ENCODE measurements around the gene ZFP92.
"Not testable (repeated sequence)": the region's sequence is repeated elsewhere in the genome, so short reads cannot be mapped to it uniquely, and the experiment has no call there.

Gene ZFP92

DNA sequence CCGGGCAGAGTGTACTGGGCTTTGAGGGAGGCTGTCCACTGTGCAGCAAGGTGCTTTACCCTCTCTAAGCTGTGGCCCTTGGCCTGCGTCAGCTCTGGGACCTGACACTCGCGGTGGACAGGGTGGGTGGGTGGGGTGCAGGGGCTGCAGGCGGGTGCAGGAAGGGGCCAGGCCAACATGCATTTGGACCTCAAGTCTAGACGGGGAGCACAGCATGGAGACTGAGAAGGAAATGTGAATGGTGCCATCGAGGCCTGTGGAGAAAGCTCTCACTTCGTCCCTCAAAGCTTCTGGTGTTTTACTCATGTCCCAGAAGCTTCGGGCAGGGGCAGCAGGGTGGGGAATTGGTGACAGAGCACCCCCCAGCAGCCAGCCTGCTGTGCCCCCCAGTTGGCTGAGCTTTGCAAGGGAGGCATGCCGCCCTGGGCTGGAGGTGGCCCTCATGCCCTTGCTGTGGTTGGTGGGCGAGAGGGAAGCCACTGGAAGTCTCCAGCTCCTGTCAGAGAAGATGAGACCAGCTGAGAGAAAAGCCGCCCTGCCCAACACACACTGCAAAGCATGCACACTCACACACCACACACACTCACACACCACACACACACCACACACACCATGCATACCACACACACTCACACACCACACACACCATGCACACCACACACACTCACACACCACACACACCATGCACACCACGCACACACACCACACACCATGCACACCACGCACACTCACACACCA lies 22.4 kb upstream of the ZFP92 start:
- no peaks in the 10 kb centered on the region for H3K9me2 ChIP-seq (replicated peaks; ENCODE audit: low read depth, low read length)
- no peaks in the 10 kb centered on the region for H3K79me2 ChIP-seq (ENCODE audit: insufficient read depth, low read length)
- H3K9ac ChIP-seq (ENCODE audit: low read depth, low read length, poor library complexity, severe bottlenecking), result no peak overlapping the region
- no peaks in the 10 kb centered on the region for H3K9me3 ChIP-seq (ENCODE audit: insufficient read depth, low read depth, low read length)
- H2AFZ ChIP-seq (ENCODE audit: low read length), result no peak overlapping the region
- H3K4me2 ChIP-seq (ENCODE audit: low read depth, low read length, poor library complexity, severe bottlenecking), result no peak overlapping the region
- no peaks in the 10 kb centered on the region for H3F3A ChIP-seq (ENCODE audit: low read depth)
- no peaks in the 10 kb centered on the region for H3K27me3 ChIP-seq (ENCODE audit: insufficient read depth, low read length, poor library complexity, severe bottlenecking)
- no peaks in the 10 kb centered on the region for H3K36me3 ChIP-seq (ENCODE audit: insufficient read depth, low read length)
- no peaks in the 10 kb centered on the region for H4K20me1 ChIP-seq (ENCODE audit: insufficient read depth, low read length, poor library complexity, severe bottlenecking)
- H3K4me3 ChIP-seq (ENCODE audit: low read length, poor library complexity, severe bottlenecking), result no peak overlapping the region
- no peak for TF ChIP-seq EZH2phosphoT487 (IDR thresholded peaks at IDR 0.05; ENCODE audit: borderline replicate concordance)
- TF ChIP-seq, protein P1, sequence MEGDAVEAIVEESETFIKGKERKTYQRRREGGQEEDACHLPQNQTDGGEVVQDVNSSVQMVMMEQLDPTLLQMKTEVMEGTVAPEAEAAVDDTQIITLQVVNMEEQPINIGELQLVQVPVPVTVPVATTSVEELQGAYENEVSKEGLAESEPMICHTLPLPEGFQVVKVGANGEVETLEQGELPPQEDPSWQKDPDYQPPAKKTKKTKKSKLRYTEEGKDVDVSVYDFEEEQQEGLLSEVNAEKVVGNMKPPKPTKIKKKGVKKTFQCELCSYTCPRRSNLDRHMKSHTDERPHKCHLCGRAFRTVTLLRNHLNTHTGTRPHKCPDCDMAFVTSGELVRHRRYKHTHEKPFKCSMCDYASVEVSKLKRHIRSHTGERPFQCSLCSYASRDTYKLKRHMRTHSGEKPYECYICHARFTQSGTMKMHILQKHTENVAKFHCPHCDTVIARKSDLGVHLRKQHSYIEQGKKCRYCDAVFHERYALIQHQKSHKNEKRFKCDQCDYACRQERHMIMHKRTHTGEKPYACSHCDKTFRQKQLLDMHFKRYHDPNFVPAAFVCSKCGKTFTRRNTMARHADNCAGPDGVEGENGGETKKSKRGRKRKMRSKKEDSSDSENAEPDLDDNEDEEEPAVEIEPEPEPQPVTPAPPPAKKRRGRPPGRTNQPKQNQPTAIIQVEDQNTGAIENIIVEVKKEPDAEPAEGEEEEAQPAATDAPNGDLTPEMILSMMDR (conservative IDR thresholded peaks at IDR 0.05; ENCODE audit: low read length), result no peak
- no peaks in the 10 kb centered on the region for H3K4me1 ChIP-seq (ENCODE audit: insufficient read depth, low read length, poor library complexity, severe bottlenecking)

DNA sequence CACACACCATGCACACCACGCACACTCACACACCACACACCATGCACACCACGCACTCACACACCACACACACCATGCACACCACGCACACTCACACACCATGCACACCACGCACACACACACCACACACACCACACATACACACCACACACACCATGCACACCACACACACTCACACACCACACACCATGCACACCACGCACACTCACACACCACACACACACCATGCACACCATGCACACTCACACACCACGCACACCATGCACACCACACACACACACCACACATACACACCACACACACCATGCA lies 21.9 kb upstream of the ZFP92 start:
- not testable (repeated sequence) for H3K36me3 ChIP-seq (ENCODE audit: insufficient read depth, low read length); H4K20me1 ChIP-seq (ENCODE audit: insufficient read depth, low read length, poor library complexity, severe bottlenecking); H3K9me3 ChIP-seq (ENCODE audit: insufficient read depth, low read depth, low read length); H2AFZ ChIP-seq (ENCODE audit: low read length); H3K4me2 ChIP-seq (ENCODE audit: low read depth, low read length, poor library complexity, severe bottlenecking); H3K79me2 ChIP-seq (ENCODE audit: insufficient read depth, low read length); H3K4me1 ChIP-seq (ENCODE audit: insufficient read depth, low read length, poor library complexity, severe bottlenecking); H3K4me3 ChIP-seq (ENCODE audit: low read length, poor library complexity, severe bottlenecking); H3K9ac ChIP-seq (ENCODE audit: low read depth, low read length, poor library complexity, severe bottlenecking); H3K9me2 ChIP-seq (replicated peaks; ENCODE audit: low read depth, low read length); H3K27me3 ChIP-seq (ENCODE audit: insufficient read depth, low read length, poor library complexity, severe bottlenecking); H3F3A ChIP-seq (ENCODE audit: low read depth)

GRCh38 chrX:153392642-153393321 lies 18.5 kb upstream of the ZFP92 start:
- H3K9me2 ChIP-seq (replicated peaks; ENCODE audit: low read depth, low read length), result no peaks in the 10 kb centered on the region
- TF ChIP-seq, protein P1 (conservative IDR thresholded peaks at IDR 0.05; ENCODE audit: low read length), result no peak
- no peak for TF ChIP-seq EZH2phosphoT487 (IDR thresholded peaks at IDR 0.05; ENCODE audit: borderline replicate concordance)
- no peak overlapping the region for H3K9ac ChIP-seq (ENCODE audit: low read depth, low read length, poor library complexity, severe bottlenecking)
- no peaks in the 10 kb centered on the region for H3K36me3 ChIP-seq (ENCODE audit: insufficient read depth, low read length)
- H3K9me3 ChIP-seq (ENCODE audit: insufficient read depth, low read depth, low read length), result no peaks in the 10 kb centered on the region
- no peak overlapping the region for H2AFZ ChIP-seq (ENCODE audit: low read length)
- no peaks in the 10 kb centered on the region for H3K4me1 ChIP-seq (ENCODE audit: insufficient read depth, low read length, poor library complexity, severe bottlenecking)
- H3F3A ChIP-seq (ENCODE audit: low read depth), result no peaks in the 10 kb centered on the region
- no peaks in the 10 kb centered on the region for H3K79me2 ChIP-seq (ENCODE audit: insufficient read depth, low read length)
- no peak overlapping the region for H3K4me3 ChIP-seq (ENCODE audit: low read length, poor library complexity, severe bottlenecking)
- no peaks in the 10 kb centered on the region for H4K20me1 ChIP-seq (ENCODE audit: insufficient read depth, low read length, poor library complexity, severe bottlenecking)
- no peak overlapping the region for H3K4me2 ChIP-seq (ENCODE audit: low read depth, low read length, poor library complexity, severe bottlenecking)
- no peaks in the 10 kb centered on the region for H3K27me3 ChIP-seq (ENCODE audit: insufficient read depth, low read length, poor library complexity, severe bottlenecking)

DNA sequence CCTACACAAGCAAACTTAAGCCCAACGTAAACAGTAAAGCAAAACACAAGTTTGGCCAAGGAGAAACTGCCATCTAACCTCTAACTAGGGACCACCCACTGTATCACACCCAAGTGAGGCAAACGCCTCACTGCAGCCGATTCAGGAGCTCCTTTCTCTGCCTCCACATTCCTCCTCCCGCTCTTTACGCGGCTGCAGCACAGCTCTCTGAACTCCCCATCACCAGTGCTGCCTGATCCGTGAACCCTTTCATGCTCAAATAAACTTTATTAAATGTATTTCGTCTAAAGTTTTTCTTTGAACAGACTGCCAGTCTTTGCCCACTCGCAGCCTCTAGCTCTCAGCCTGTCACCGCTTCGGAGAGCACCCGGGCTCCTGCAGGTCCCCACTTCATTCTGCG lies 16.7 kb upstream of the ZFP92 start:
- H3K4me3 ChIP-seq (ENCODE audit: low read length, poor library complexity, severe bottlenecking), result no peak overlapping the region
- no peak overlapping the region for H3K9ac ChIP-seq (ENCODE audit: low read depth, low read length, poor library complexity, severe bottlenecking)
- no peaks in the 10 kb centered on the region for H3K79me2 ChIP-seq (ENCODE audit: insufficient read depth, low read length)
- H3K9me3 ChIP-seq (ENCODE audit: insufficient read depth, low read depth, low read length), result no peaks in the 10 kb centered on the region
- H3K4me1 ChIP-seq (ENCODE audit: insufficient read depth, low read length, poor library complexity, severe bottlenecking), result no peaks in the 10 kb centered on the region
- H3K27me3 ChIP-seq (ENCODE audit: insufficient read depth, low read length, poor library complexity, severe bottlenecking), result no peaks in the 10 kb centered on the region
- TF ChIP-seq EZH2phosphoT487 (IDR thresholded peaks at IDR 0.05; ENCODE audit: borderline replicate concordance), result no peak
- TF ChIP-seq, protein P1 (conservative IDR thresholded peaks at IDR 0.05; ENCODE audit: low read length), result no peak
- H3K36me3 ChIP-seq (ENCODE audit: insufficient read depth, low read length), result no peaks in the 10 kb centered on the region
- H3F3A ChIP-seq (ENCODE audit: low read depth), result no peaks in the 10 kb centered on the region
- no peaks in the 10 kb centered on the region for H3K9me2 ChIP-seq (replicated peaks; ENCODE audit: low read depth, low read length)
- no peaks in the 10 kb centered on the region for H4K20me1 ChIP-seq (ENCODE audit: insufficient read depth, low read length, poor library complexity, severe bottlenecking)
- no peak overlapping the region for H2AFZ ChIP-seq (ENCODE audit: low read length)
- H3K4me2 ChIP-seq (ENCODE audit: low read depth, low read length, poor library complexity, severe bottlenecking), result no peak overlapping the region

Measured in Loucy (cell line).